OCI-LY3 (cell line): ENCODE results near the gene KDM4B.
A peak's percentile ranks its signal among the peaks of the same experiment; 100 is the strongest.

Experiments used
- CTCF ChIP-seq: fragments of 200-600, 300-600 bp; sonication (generic); IDR thresholded peaks from 2 replicates; pipeline ENCODE4 v1.5.1; 2014; ENCODE audit warnings: antibody characterized with exemption, low read length, low read depth
- EZH2phosphoT487 ChIP-seq: fragments of 200-600 bp; shearing (Covaris generic); IDR thresholded peaks from 2 replicates; pipeline ENCODE4 v1.6.1; 2018; ENCODE audit warnings: antibody characterized with exemption, mixed run types, low read depth

- TF ChIP-seq CTCF = peak; percentile 88
- no peak for TF ChIP-seq EZH2phosphoT487
Observed at GRCh38 chr19:5001615-5002014, 32.7 kb downstream of the KDM4B start.
